Mucosa of rectum (tissue), 2 donors: Measurements from ENCODE around the gene MMP24.

Experiments used
- H3K27ac ChIP-seq, 2 donors: one replicate each; pipeline ENCODE4 v1.7.0; 2013; ENCODE audit warnings: inconsistent platforms in 2 of 2, low read depth in 2 of 2, low read length in 2 of 2
- H3K27me3 ChIP-seq, 2 donors: one replicate each; pipeline ENCODE4 v1.7.0; 2013; ENCODE audit warnings: low read length in 2 of 2; ENCODE audit not compliant: control insufficient read depth in 2 of 2, insufficient read depth in 2 of 2
- H3K36me3 ChIP-seq, 2 donors: one replicate each; pipeline ENCODE4 v1.7.0; 2013; ENCODE audit warnings: low read length in 2 of 2; ENCODE audit not compliant: control insufficient read depth in 2 of 2, insufficient read depth in 2 of 2
- H3K4me1 ChIP-seq, 2 donors: one replicate each; pipeline ENCODE4 v1.7.0; 2013; ENCODE audit warnings: low read length in 2 of 2, mild to moderate bottlenecking in 1 of 2; ENCODE audit not compliant: control insufficient read depth in 2 of 2, insufficient read depth in 2 of 2
- H3K4me3 ChIP-seq, 2 donors: one replicate each; pipeline ENCODE4 v1.7.0; 2013; ENCODE audit warnings: low read length in 2 of 2
- H3K9ac ChIP-seq, 2 donors: one replicate each; pipeline ENCODE4 v1.7.0; 2013; ENCODE audit warnings: low read length in 2 of 2, low read depth in 1 of 2, mild to moderate bottlenecking in 1 of 2
- H3K9me3 ChIP-seq, 2 donors: one replicate each; pipeline ENCODE4 v1.7.0; 2013; ENCODE audit warnings: low read length in 2 of 2; ENCODE audit not compliant: control insufficient read depth in 2 of 2
- donor health status: healthy.
- donor health status: Normal muscosa, but diverticular disease.

The MMP24 gene

DNA sequence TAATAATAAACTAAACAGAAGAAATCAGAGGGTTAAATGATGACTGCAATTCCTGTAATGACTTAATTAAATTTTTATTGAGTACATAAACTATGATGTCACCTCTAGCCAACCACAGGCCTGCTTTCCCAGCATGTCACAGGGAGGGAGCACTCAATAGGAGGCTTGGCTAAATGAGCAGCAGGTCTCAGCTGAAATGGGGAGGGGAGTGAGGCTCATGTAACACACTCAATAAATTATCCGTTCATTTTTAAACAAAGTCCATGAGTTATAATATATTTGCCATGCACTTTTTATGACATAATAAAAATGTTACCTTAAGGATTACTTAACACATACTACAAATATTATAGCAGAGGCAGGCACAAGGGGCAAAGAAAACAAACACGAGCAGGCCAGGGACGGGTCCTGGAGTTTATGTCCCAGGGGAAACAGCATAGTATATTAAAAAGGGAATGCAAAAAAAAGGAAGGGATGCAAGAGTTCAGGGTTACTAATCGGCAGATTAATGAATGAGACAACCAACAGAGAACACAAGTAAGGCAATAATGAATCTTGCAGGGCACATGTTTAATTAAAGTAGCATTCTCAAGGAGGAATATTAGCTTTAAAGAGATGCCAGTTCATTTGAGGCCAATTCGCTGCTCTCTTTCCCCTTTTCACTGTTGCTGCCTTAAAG lies 92.8 kb downstream of the MMP24 start:
- H3K27me3 ChIP-seq: no peaks in the 10 kb centered on the region
- H3K9ac ChIP-seq: peak overlapping the region in 1 of 2 donors; percentile 56
- H3K27ac ChIP-seq: peak overlapping the region; percentile 80 to 88
- H3K9me3 ChIP-seq: no peaks in the 10 kb centered on the region
- H3K36me3 ChIP-seq: peaks cover 0 to 5% of the 10 kb centered on the region in 2 donors
- no peak overlapping the region for H3K4me3 ChIP-seq
- peaks cover 7 to 26% of the 10 kb centered on the region in 2 donors for H3K4me1 ChIP-seq

DNA sequence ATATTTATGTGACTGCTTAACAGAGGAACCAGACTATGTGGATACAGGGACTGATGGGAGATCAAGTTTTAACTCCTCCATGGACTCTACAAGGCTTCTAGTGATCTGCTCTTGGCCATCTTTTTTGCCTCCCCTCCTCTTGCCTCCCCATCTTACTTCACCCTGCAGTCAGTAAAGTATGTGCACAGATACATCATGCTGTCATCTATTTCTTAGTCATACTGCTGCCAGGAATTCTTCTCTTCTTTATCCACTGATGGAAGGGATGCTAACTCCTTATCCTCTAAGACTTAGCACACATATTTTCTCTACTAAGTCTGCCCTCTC lies 93.3 kb downstream of the MMP24 start:
- Histone ChIP-seq H3K4me1 (peaks cover 7 to 26% of the 10 kb centered on the region in 2 donors), H3K27me3 (no peaks in the 10 kb centered on the region), H3K27ac (peak overlapping the region in 1 of 2 donors; percentile 88), H3K36me3 (peaks cover 0 to 5% of the 10 kb centered on the region in 2 donors), H3K9me3 (no peaks in the 10 kb centered on the region), H3K4me3 (no peak overlapping the region), H3K9ac (no peak overlapping the region)

DNA sequence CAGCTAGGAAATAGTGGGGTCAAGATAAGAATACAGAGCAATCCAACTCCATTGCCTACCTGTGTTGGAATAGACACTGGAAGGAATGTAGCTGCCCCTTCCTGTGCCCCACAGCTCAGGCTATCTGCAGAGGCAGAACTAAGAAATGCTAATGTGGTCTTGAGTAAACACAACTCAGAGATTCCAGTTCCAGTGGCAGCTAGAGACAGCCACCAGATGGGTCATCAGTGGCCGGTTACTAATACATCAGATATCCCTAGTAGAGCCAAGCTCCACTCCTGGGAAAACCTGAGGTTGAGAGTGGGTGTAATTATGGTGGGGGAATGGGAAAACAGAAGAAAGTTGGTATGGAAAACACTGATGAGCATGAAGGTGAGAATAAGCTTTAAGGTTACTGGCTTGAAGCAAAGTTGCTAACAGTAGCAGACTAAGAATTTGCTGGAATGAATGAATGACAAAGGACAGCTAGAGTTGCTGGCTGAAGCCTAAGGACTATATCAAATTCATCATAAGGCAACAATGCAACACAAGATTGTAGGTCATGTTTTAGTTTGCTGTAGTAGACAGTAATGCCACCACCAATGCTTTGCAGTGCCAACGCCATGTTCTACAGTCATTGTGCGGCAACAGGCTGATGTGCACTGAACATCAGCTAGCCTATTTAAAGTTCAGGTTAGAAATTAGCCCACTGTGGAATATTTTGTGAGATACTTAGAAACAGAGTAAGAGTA lies 94.1 kb downstream of the MMP24 start:
- Histone ChIP-seq H3K27ac (no peak overlapping the region), H3K27me3 (no peaks in the 10 kb centered on the region), H3K4me1 (peaks cover 7 to 28% of the 10 kb centered on the region in 2 donors), H3K9ac (no peak overlapping the region), H3K4me3 (no peak overlapping the region), H3K36me3 (peaks cover 0 to 5% of the 10 kb centered on the region in 2 donors), H3K9me3 (no peaks in the 10 kb centered on the region)

DNA sequence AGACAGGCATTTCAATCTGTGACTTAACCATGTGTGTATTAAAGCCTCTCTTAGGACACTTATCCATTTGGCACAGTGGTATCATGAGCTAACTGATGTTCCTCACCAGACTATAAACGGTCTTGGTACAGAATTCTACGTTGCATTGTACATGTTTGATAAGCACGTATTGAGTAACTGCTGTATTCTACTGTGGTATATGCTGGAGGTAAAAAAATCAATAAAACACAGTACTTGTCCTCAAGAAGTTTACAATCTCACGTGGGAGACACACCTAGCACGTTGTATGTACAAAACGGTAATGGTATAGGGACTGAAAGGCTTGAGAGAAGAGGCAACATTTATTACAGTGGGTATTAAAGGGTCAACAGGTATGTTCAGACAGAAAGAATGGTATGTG lies 98.9 kb downstream of the MMP24 start:
- Histone ChIP-seq H3K36me3 (no peaks in the 10 kb centered on the region), H3K4me1 (peaks cover 25 to 29% of the 10 kb centered on the region in 2 donors), H3K9me3 (no peaks in the 10 kb centered on the region), H3K9ac (no peak overlapping the region), H3K4me3 (no peak overlapping the region), H3K27ac (peak overlapping the region; percentile 49 to 73), H3K27me3 (no peaks in the 10 kb centered on the region)

DNA sequence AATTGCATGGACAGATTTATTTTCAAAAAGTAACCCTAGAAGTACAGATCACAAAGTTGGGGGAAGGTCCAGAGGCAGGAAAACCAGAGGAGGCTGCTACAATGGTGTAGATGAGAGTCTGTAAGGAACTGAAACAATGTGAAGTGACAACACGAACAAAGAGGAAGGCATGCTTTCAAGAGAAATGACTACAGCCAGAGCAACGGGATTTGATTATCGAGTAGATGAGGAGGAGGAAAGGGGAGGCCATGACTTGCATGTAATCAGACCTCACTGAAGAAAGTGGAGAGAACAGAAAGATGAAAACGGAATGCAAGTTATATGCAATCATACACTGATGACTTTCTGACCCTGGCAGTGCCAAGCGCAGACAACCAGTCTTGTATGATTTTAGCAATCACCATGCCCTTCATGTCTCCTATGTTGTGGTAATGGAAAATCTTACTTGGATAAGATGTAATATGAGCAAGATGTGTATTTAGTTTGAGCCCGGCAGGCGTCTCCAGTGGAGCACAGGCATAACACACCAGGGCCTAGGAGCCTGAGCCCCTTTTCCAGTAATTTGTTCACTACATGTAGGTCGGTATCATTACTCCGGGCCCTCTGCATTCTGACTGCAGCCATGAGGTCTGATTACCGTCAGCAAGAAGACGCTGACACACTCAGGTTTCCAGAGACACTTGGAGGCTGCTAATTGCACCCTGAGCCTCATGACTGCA lies 99.7 kb downstream of the MMP24 start:
- no peaks in the 10 kb centered on the region for H3K27me3 ChIP-seq
- H3K36me3 ChIP-seq: no peaks in the 10 kb centered on the region
- H3K27ac ChIP-seq: peak overlapping the region; percentile 49 to 73
- no peak overlapping the region for H3K9ac ChIP-seq
- H3K4me1 ChIP-seq: peaks cover 25 to 29% of the 10 kb centered on the region in 2 donors
- no peak overlapping the region for H3K4me3 ChIP-seq
- H3K9me3 ChIP-seq: no peaks in the 10 kb centered on the region
